Inflammatory macrophage treated with lipopolysaccharide for 1 hour (primary cell): ENCODE results near the gene SENP6.
"Not testable (repeated sequence)": the region's sequence is repeated elsewhere in the genome, so short reads cannot be mapped to it uniquely, and the experiment has no call there.

Experiments
- DNase-seq, 2 donors: peaks; one replicate each; pipeline ENCODE4 v3.0.0-alpha.2; 2020 to 2022

Gene SENP6

GRCh38 chr6:75657327-75657726 lies 55.6 kb downstream of the SENP6 start:
- no peak for DNase-seq

GRCh38 chr6:75666592-75666991 lies 64.9 kb downstream of the SENP6 start:
- DNase-seq: no peak

DNA sequence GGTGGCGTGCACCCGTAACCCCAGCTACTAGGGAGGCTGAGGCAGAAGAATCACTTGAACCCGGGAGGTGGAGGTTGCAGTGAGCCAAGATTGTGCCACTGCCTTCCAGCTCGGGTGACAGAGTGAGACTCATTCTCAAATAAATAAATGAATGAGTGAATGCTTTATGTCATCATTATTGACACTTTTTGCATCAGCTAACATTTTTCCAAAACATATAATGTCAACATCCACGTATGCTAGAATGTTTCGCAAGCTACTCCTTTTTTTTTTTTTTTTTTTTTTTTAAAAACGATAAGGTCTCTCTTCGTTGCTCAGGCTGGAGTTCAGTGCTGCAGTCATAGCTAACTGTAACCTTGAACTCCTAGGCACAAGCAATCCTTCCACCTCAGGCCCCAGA lies 72.2 kb downstream of the SENP6 start:
- DNase-seq: no peak

GRCh38 chr6:75676377-75676776 lies 74.7 kb downstream of the SENP6 start:
- DNase-seq: no peak

GRCh38 chr6:75682548-75682947 lies 80.9 kb downstream of the SENP6 start:
- not testable (repeated sequence) for DNase-seq

DNA sequence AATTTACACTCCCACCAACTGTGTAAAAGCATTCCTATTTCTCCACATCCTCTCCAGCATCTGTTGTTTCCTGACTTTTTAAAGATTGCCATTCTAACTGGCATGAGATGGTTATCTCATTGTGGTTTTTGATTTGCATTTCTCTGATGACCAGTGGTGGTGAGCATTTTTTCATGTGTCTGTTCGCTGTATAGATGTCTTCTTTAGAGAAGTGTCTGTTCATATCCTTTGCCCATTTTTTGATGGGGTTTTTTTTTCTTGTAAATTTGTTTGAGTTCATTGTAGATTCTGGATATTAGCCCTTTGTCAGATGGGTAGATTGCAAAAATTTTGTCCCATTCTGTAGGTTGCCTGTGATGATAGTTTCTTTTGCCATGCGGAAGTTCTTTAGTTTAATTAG lies 81.3 kb downstream of the SENP6 start:
- DNase-seq: not testable (repeated sequence)

DNA sequence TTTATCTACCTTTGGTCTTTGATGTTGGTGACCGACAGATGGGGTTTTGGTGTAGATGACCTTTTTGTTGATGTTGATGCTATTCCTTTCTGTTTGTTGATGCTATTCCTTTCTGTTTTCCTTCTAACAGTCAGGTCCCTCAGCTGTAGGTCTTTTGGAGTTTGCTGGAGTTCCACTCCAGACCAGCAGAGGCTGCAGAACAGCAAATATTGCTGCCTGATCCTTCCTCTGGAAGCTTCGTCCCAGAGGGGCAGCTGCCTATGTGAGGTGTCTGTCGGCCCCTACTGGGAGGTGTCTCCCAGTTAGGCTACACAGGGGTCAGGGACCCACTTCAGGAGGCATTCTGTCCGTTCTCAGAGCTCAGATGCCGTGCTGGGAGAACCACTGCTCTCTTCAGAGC lies 85.9 kb downstream of the SENP6 start:
- DNase-seq: not testable (repeated sequence)

- DNase-seq: not testable (repeated sequence)
These were observed 86.3 kb downstream of the SENP6 start for GRCh38 chr6:75687937-75688336.

DNA sequence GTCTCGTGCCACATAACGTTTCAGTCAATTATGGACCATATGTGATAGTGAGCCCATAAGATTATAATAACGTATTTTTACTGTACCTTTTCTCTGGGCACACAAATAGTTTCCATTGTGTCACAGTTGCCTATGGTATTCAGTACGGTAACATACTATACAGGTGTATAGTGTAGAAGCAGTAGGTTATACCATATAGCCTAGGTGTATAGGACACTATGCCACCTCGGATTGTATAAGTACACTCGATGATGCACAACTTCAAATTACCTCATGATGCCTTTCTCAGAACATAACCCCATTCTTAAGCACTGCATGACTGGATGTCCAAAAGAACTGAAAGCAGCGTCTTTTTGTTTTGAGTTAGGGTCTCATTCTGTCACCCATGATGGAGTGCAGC lies 87.9 kb downstream of the SENP6 start:
- DNase-seq: no peak

DNA sequence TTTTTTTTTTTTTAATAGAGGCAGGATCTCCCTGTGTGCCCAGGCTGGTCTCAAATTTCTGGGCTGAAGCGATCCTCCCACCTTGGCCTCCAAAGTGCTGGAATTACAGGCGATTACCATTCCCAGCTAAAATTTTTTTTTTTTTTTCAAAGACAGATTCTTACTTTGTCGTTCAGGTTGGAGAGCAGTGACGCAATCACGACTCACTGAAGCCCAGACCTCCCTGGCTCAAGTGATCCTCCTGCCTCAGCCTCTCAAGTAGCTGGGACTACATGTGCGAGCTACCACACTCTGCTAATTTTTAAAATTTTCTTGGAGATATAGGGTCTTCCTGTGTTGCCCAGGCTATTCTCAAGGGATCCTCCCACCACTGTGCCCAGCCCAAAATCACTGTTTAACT lies 89.3 kb downstream of the SENP6 start:
- DNase-seq: no peak

DNA sequence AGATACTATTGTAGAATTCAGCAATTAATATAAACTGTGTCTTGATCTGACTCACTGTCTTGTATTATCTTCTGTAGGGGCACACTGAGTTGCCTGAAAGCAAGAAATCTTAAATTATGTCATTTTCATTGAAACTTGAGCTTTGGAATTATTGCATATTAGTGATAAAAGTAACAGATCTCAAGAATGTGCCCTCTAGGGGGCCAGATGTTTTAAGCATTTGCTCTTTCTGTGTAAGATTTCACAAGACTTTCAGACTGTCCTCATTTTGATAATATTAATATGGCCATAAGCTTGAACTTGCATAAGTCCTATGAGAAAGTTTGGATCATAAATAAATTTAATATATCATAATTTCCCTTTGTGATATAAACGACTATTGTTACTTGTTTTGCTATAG lies 91.9 kb downstream of the SENP6 start:
- peak in 1 of 2 donors; percentile 6 for DNase-seq

GRCh38 chr6:75694406-75694805 lies 92.7 kb downstream of the SENP6 start:
- DNase-seq: no peak

- DNase-seq: not testable (repeated sequence)
These were observed 106.7 kb downstream of the SENP6 start for GRCh38 chr6:75708334-75708733.

GRCh38 chr6:75711173-75711572 lies 109.5 kb downstream of the SENP6 start:
- DNase-seq: no peak

GRCh38 chr6:75719133-75719532 lies 117.5 kb downstream of the SENP6 start:
- DNase-seq: no peak

GRCh38 chr6:75723382-75723781 lies 121.7 kb downstream of the SENP6 start:
- DNase-seq: no peak

DNA sequence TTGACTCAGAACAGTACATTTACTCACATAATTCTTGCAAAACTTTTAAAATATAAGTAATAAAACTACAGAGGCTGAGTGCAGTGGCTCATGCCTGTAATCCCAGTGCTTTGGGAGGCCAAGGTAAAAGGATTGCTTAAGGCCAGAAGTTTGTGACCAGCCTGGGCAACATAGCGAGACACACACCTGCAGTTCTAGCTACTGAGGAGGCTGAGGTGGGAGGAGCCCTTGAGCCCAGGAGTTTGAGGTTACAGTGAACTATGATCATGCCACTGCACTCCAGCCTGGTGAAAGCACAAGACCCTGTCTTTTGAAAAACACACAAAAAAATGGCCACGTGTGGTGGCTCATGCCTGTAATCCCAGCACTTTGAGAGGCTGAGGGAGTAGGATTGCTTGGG lies 125.5 kb downstream of the SENP6 start:
- no peak for DNase-seq

- DNase-seq: not testable (repeated sequence)
These were observed 129.3 kb downstream of the SENP6 start for GRCh38 chr6:75731029-75731428.

GRCh38 chr6:75735491-75736186 lies 134.0 kb downstream of the SENP6 start:
- peak; percentile 22 to 24 for DNase-seq

DNA sequence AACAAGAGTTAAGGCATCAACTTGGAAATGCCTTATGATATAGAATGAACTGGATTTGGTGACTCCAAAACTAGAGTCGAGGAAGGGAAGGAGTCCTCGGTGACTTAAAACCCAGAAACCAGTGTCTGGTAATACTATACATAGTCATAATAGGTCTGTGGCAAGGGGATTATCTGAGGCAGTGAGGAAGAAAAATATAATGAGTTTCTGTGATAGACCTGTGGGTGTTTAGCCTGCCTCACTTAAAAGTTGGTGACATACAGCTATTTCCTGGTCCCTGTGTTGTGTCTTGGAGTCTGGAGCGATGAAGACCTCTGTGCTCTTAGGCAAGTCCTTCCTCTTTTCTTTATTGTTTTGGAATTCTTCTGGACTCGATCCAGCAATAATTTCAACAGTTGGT lies 142.3 kb downstream of the SENP6 start:
- DNase-seq: no peak

DNA sequence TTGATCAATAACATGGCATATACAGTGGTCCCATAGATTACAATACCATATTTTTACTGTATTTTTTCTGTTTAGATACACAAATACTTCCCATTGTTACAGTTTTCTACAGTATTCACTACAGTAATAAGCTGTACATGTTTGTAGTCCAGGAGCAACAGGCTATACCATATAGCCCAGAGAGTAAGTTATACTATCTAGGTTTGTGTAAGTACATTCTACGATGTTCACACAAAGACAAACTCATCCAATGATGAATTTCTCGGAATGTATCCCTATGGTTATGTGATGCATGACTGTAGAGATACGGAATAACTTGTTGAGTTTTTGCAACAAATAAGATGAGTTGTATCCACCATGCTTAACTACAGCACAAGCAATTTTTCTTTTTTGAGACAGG lies 143.7 kb downstream of the SENP6 start:
- DNase-seq: no peak

GRCh38 chr6:75746221-75746620 lies 144.5 kb downstream of the SENP6 start:
- DNase-seq: no peak

DNA sequence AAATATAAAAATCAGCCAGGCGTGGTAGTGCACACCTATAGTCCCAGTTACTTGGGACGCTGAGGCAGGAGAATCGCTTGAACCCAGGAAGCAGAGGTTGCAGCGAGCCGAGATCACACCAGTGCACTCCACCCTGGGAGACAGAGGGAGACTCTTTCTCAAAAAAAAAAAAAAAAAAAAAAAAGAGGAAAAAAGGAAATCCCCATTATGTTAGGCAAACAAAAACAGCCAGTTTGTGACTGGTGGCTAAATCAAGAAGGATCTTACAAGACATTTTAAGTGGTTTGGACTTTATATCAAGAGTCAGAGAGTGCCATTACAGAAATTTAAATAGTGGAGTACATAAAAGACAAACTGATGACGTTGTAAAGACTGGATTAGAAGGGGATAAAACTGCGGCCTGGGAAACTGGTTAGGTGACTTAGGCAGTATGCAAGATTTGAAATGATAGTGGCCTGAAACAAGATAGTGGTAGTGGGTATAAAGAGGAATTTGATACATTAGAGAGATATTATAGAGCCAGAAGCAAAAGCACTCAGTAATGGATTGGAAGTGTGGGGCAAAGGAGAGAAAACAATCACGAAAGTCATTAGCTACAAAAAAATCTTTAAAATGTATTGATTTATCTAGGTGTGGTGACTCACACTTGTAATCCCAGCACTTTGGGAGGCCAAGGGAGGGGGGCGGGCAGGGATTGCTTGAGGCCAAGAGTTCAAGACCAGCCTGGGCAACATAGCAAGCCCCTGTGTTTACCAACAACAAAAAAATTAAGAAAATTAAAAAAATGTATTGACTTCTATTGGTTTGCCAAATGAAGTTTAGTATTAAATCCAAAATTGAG lies 145.7 kb downstream of the SENP6 start:
- peak; percentile 37 to 44 for DNase-seq

DNA sequence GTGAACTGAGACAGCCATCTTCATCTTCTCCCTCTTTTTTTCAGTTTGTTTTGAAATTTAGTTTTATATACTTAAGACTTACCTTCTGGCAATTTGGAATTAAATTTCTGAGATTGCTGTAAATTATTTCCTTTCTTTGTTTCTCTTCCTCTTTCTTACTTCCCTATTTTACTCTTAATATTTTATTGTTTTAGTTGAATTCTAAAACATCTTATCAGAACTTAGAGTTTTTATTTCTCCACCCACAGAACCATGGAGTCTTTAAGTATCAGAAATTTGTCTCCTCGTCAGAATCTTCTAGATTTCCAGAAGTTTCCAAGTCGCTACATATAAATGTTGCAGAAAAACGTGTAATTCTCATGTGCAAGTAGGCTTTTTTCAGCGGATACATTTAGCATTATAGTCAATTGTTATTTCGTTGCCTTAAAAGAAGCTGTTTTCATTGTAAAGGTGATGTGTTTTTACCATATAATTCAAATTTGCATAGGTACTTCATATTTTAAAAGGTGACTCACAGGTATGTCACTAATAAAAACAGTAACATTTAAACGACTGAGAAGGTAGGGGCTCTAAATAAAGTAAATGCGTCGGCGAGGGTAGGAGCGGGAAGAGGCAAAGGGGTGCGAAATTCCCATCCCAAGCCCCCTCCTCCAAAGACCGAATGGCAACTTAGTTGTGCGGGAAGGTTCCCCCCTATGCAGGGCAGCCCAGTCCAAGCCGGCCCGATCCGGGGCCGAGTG lies 146.5 kb downstream of the SENP6 start:
- peak in 1 of 2 donors; percentile 28 for DNase-seq
